OCI-LY7 (cell line): ENCODE results near the gene SGSM1. TPM values are rescaled to one million over a fixed set of nuclear protein-coding genes. Genes with fewer than 3 reads are reported as not detected.

ENCODE experiments used
- BruUV-seq: library from RNA; stranded (reverse); fragments of 400-500 nt; replicated peaks from 2 replicates; lab custom pipeline; 2021; lab: Mats Ljungman, UMichigan
- CTCF ChIA-PET: fragments of 300-600 bp; sonication (Branson Sonifier 250); formaldehyde crosslinking; loops from one replicate; lab custom pipeline; 2022; ENCODE audit warnings: antibody characterized with exemption; ENCODE audit not compliant: unreplicated experiment; lab: Charles Lee
- POLR2A ChIA-PET: fragments of 300-600 bp; sonication (Branson Sonifier 250); formaldehyde crosslinking; loops from one replicate; lab custom pipeline; 2022; ENCODE audit warnings: antibody characterized with exemption; lab: Charles Lee
- DNase-seq: peaks from one replicate; pipeline ENCODE4 v3.0.0-alpha.2; 2015; ENCODE audit warnings: low spot score
- H2AFZ ChIP-seq: fragments of 200-600 bp; sonication (generic), shearing (Covaris generic); 2 replicates; pipeline ENCODE4 v1.6.1; 2014; ENCODE audit warnings: mild to moderate bottlenecking, antibody characterized with exemption, low read length, moderate library complexity
- H3K27ac ChIP-seq: fragments of 200-600 bp; sonication (generic); 2 replicates; pipeline ENCODE4 v1.5.1; 2014; ENCODE audit warnings: mixed run types, low read depth, mild to moderate bottlenecking, moderate library complexity, low read length, inconsistent platforms; ENCODE audit not compliant: poor library complexity, severe bottlenecking
- H3K36me3 ChIP-seq: fragments of 200-600 bp; sonication (generic); 2 replicates; pipeline ENCODE4 v1.6.1; 2014; ENCODE audit warnings: mild to moderate bottlenecking, antibody characterized with exemption, low read length, moderate library complexity, mixed read lengths; ENCODE audit not compliant: insufficient read depth
- H3K4me1 ChIP-seq: fragments of 200-600 bp; sonication (generic); 2 replicates; pipeline ENCODE4 v1.5.1; 2014; ENCODE audit warnings: mild to moderate bottlenecking, low read length; ENCODE audit not compliant: insufficient read depth, poor library complexity, severe bottlenecking
- H3K4me2 ChIP-seq: fragments of 200-600 bp; sonication (generic); 2 replicates; pipeline ENCODE4 v1.6.1; 2014; ENCODE audit warnings: mild to moderate bottlenecking, low read length
- H3K4me3 ChIP-seq: fragments of 200-600 bp; sonication (generic); 2 replicates; pipeline ENCODE4 v1.5.1; 2014; ENCODE audit warnings: mild to moderate bottlenecking, low read depth, low read length; ENCODE audit not compliant: poor library complexity, severe bottlenecking
- H3K79me2 ChIP-seq: fragments of 200-600 bp; sonication (generic); 2 replicates; pipeline ENCODE4 v1.6.1; 2016; ENCODE audit warnings: low read depth, mild to moderate bottlenecking, low read length, moderate library complexity, mixed read lengths; ENCODE audit not compliant: insufficient read depth
- H3K9me2 ChIP-seq: fragments of 200-600 bp; sonication (generic); 2 replicates; pipeline ENCODE4 v1.6.1; 2016; ENCODE audit warnings: mild to moderate bottlenecking, low read length, mixed read lengths; ENCODE audit not compliant: insufficient read depth
- H3K9me3 ChIP-seq: fragments of 200-600 bp; sonication (generic); 2 replicates; pipeline ENCODE4 v1.6.1; 2014; ENCODE audit warnings: mild to moderate bottlenecking, mixed run types, low read length, mixed read lengths
- H4K20me1 ChIP-seq: fragments of 200-600 bp; sonication (generic); 2 replicates; pipeline ENCODE4 v1.6.1; 2014; ENCODE audit warnings: mild to moderate bottlenecking, antibody characterized with exemption, low read length, moderate library complexity, mixed read lengths; ENCODE audit not compliant: insufficient read depth
- CTCF ChIP-seq: fragments of 200-600 bp; sonication (generic); conservative IDR thresholded peaks from 2 replicates; pipeline ENCODE4 v1.5.1; 2014; ENCODE audit warnings: mild to moderate bottlenecking, antibody characterized with exemption, low read length, moderate library complexity, mixed read lengths
- EZH2phosphoT487 ChIP-seq: fragments of 200-600 bp; sonication (generic); IDR thresholded peaks from 2 replicates; pipeline ENCODE4 v1.6.1; 2018; ENCODE audit warnings: low read depth, borderline replicate concordance, mild to moderate bottlenecking, mixed run types, antibody characterized with exemption, low read length, moderate library complexity, mixed read lengths
- intact Hi-C: fragments of 100-400 bp; cut with micrococcal nuclease; formaldehyde crosslinking; loops from one replicate; pipeline ENCODE4 v1.10.0; 2022; ENCODE audit not compliant: unreplicated experiment
- total RNA-seq, 2 experiments: library from RNA; depleted of rRNA in 1 of 2; stranded (reverse); fragments of >200 nt in 1 of 2; shearing (Covaris generic) in 1 of 2; gene quantifications; 2 replicates each; pipeline ENCODE4 v1.2.3, GENCODE V29; 2014 to 2022

Gene SGSM1
- total RNA-seq, 2 experiments from 2014 or later: not detected

- DNase-seq: no peak
- CTCF ChIA-PET: no interaction called here
These were observed 136.3 kb downstream of the SGSM1 start for GRCh38 chr22:24942301-24942700.

GRCh38 chr22:24944217-24944937 is 138.4 kb downstream of the SGSM1 start:
- CTCF ChIA-PET: no interaction called here
- POLR2A ChIA-PET: interaction anchor here (0.5 kb wide), 1 partner anchor 139 kb away, joined by 3 read pairs; no protein-coding TSS in a partner anchor
- no peak for DNase-seq
- intact Hi-C loops: no loop called here
- no peak overlapping the region for H2AFZ ChIP-seq
- BruUV-seq: no TSS peak
- H3K4me3 ChIP-seq: no peak overlapping the region
- H4K20me1 ChIP-seq: no peaks in the 10 kb centered on the region
- H3K79me2 ChIP-seq: no peaks in the 10 kb centered on the region
- H3K9me3 ChIP-seq: no peaks in the 10 kb centered on the region
- no peaks in the 10 kb centered on the region for H3K9me2 ChIP-seq
- no peaks in the 10 kb centered on the region for H3K36me3 ChIP-seq
- H3K27ac ChIP-seq: no peak overlapping the region
- no peak overlapping the region for H3K4me2 ChIP-seq
- no peak for TF ChIP-seq CTCF
- no peak for TF ChIP-seq EZH2phosphoT487
- H3K4me1 ChIP-seq: no peaks in the 10 kb centered on the region

More at GRCh38 chr22:24942301-24942700, 136.3 kb downstream of the SGSM1 start:
- H3K9me3 ChIP-seq: no peaks in the 10 kb centered on the region
- no peaks in the 10 kb centered on the region for H3K9me2 ChIP-seq
- no peak overlapping the region for H2AFZ ChIP-seq
- no peaks in the 10 kb centered on the region for H3K79me2 ChIP-seq
- H4K20me1 ChIP-seq: no peaks in the 10 kb centered on the region
- H3K4me3 ChIP-seq: no peak overlapping the region
- TF ChIP-seq EZH2phosphoT487 (no peak), CTCF (no peak)
- intact Hi-C loops: no loop called here
- POLR2A ChIA-PET: no interaction called here
- H3K27ac ChIP-seq: no peak overlapping the region
- BruUV-seq: no TSS peak
- no peaks in the 10 kb centered on the region for H3K4me1 ChIP-seq
- no peaks in the 10 kb centered on the region for H3K36me3 ChIP-seq
- no peak overlapping the region for H3K4me2 ChIP-seq

GRCh38 chr22:24945430-24945829 is 139.4 kb downstream of the SGSM1 start:
- ChIA-PET CTCF (no interaction called here), POLR2A (no interaction called here)
- H3K4me1 ChIP-seq: no peaks in the 10 kb centered on the region
- no peak overlapping the region for H3K27ac ChIP-seq
- H3K36me3 ChIP-seq: no peaks in the 10 kb centered on the region
- no peak for TF ChIP-seq EZH2phosphoT487
- no peak for TF ChIP-seq CTCF
- no peak overlapping the region for H3K4me3 ChIP-seq
- BruUV-seq: no TSS peak
- H3K79me2 ChIP-seq: no peaks in the 10 kb centered on the region
- intact Hi-C loops: no loop called here
- no peak for DNase-seq
- H3K9me2 ChIP-seq: no peaks in the 10 kb centered on the region
- no peak overlapping the region for H2AFZ ChIP-seq
- H3K4me2 ChIP-seq: no peak overlapping the region
- no peaks in the 10 kb centered on the region for H4K20me1 ChIP-seq
- no peaks in the 10 kb centered on the region for H3K9me3 ChIP-seq
